ENCODE measurements around the gene LDLRAD4.
"Not testable (repeated sequence)": the region's sequence is repeated elsewhere in the genome, so short reads cannot be mapped to it uniquely, and the experiment has no call there.

LDLRAD4 gene

DNA sequence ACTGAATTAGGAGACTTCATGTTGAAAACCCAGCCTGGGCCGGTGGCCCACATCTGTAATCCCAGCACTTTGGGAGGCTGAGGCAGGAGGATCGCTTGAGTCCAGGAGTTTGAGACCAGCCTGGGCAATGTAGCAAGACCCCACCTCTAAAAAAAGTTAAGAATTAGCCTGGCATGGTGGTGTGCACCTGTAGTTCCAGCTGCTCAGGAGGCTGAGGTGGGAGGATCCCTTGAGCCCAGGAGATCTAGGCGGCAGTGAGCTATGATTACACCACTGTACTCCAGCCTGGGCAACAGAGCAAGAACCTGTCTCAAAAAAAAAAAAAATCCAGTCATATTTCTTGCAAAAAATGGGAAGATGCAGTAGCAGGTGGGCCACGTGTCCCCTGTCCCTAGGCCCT, 257.8 kb downstream of the LDLRAD4 start:
- DNase-seq (ENCODE audit: extremely low read depth in 1 of 2, low read depth in 1 of 2) = not testable (repeated sequence)

DNA sequence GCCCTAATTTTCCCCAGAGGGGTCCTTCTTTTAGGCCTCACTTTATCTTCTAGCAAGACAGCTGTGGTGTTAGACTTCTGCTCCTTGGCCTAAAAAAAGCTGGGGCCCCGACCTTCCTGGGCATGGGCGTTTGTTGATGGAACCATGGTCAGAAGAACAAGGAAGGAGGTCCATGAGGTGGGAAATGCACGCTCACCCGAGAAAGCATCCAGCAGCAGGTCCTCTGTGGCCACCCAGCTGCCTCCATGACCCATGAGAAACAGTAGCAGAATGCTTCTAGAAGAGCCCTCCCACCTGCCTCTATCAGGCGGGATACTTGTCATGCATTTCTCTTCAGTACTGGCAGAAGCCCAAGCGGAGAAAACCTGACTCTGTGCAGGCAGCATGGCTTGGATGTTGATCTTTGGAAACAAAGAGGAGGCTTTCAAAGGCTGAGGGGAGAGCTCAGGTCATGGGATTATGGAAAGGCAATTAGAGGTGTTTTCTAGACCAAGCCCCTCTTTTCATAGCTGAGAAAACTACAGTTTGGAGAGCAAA, 258.7 kb downstream of the LDLRAD4 start:
- no peak for DNase-seq (ENCODE audit: extremely low read depth in 1 of 2, low read depth in 1 of 2)

DNA sequence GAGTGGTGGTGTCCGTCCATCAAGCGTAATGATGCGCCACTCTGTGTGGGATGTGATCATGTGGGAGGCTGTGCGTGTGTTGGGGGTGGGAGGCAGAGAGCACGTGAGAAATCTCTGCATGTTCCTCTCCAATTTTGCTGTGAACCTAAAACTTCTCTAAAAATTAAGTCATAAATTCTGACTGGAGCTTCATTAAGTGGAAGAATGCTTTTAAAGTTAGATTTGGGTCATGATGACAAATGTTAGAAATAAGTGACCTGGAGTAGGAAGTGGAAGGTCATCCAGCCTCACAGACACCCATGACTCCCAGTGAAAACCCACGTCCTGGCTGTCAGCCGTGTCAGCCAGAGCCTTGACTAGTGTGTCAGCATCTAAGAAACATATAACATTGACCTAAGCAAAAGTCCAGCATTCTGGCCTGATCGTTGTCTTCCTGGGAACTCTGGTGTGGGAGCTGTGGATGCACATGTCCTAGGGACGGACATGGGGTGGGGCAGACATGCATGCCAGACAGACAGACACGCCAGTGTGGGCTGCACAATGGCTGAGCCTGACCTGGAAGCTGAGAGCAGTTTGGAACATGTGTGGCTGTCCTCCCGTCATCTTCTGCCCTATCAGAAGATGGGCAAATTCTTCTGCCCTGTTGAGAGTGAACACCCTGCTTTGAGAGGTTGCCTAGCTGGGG, 262.2 kb downstream of the LDLRAD4 start:
- DNase-seq (ENCODE audit: extremely low read depth in 1 of 2, low read depth in 1 of 2) = no peak

DNA sequence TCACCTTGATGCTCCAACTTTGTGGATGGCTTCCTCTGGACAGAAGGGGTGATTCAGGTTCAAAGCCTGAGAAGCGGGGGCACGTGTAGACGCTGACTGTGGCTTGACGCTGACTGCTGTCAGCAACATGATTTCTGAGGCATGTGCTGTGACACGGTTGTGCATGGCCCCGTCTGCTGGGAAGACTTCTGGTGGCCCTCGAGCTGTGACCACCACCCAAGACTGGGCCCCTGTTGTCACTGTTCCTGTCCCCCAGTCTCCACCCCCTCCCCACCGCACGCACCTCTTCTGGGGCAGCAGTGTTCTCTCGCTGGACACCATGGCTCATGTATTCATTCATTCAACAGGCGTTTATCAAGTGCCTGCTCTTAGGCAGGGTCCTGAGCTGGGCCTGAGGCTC, 262.8 kb downstream of the LDLRAD4 start:
- no peak for DNase-seq (ENCODE audit: extremely low read depth in 1 of 2, low read depth in 1 of 2)

DNA sequence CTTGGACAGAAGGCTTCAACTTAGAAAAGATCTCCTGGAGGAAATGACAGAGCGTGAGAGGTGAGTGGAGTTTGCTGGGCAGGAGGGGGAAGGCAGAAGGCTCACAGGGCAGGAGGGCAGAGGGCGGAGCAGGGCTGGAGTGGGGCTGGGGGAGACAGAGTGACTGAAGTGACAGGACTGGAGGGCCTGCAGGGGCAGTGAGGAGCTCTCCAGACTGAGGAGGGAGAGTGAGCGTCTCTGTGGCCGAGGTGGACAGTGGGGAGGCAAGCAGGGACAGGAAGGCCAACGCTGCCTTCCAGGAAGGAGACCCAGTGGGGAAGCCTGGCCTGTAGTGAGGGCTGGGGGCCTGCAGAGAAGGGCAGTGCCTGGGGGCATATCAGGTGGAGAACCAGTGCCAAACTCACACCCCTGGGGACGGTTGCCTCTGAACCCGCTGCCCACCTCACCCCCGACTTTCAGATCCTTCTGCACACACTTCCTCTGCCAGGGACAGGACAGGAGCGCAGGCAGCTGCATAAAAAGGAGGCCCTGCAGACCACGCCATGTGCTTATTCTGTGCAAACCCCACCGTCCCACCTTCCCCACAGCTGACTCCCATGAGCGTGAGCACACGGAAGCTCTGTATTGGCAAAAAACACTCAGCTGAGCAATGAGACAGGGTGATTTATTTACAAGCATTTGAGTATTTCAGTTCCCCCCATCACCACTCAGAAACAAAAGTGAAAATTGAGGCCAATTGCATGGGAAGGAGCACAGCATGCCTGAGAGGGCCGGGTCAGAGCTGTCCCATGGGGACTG, 263.5 kb downstream of the LDLRAD4 start:
- no peak for DNase-seq (ENCODE audit: extremely low read depth in 1 of 2, low read depth in 1 of 2)

DNA sequence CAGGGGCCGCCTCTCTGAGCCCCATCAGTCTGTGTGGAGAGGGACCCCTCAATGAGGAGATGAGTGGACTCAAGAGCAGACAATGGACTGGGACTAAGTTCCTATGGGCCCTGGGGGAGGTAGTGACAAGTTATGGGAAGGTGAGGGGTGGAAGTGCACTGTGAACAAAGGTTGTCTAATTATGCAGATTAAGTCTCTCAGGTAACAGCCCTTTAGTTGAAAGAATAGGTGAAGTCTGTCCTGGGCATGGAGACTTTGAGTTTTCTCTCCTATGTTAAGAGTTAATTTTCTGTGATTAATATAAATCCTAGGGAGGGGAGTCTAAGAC, 264.0 kb downstream of the LDLRAD4 start:
- DNase-seq (ENCODE audit: extremely low read depth in 1 of 2, low read depth in 1 of 2) = no peak

DNA sequence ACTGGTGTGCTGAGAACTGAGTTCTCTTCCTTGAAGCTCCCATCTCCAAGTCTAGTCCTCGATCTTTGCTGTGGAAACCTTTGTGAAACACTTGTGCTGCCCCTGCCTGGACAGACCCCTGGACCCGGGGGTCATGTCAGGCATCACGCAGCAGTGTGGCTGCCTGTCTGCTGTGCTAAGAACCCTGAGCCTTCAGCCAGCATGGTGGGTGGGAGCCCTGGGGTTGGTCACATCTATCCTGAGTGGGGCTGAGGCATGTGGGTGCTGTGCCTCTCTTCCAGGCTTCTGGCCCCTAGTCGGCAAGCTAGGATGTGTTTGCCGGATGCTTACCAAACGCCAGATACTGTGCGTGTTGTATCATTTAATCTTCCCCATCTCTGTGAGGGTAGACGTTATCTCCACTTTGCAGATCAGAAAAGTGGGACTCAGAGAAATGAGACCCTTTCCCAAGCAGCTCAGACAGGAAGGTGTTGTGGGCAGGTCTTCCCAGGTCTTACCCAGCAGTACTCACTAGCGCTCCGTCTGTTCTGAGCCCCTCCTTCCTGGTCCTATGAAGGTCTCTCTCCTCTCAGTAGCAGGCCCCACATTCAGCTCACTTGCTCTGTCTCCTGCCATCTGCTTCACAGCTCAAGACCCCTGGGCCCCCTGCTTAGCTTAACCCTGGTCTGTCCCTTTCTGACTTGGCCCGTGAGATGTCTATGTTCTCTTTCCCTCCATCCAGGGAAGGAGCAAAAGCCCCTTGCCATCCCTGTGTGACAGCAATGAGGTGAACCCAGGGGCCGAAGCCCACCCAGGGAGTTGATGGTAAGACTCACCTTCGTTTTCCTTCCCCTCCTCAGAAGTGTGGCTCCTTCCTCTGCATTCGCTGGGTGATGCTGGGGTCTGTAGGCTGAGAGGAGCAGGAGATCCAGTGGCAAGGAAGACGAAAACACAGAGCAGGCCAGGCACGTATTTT, 265.0 kb downstream of the LDLRAD4 start:
- DNase-seq (ENCODE audit: extremely low read depth in 1 of 2, low read depth in 1 of 2) = no peak

DNA sequence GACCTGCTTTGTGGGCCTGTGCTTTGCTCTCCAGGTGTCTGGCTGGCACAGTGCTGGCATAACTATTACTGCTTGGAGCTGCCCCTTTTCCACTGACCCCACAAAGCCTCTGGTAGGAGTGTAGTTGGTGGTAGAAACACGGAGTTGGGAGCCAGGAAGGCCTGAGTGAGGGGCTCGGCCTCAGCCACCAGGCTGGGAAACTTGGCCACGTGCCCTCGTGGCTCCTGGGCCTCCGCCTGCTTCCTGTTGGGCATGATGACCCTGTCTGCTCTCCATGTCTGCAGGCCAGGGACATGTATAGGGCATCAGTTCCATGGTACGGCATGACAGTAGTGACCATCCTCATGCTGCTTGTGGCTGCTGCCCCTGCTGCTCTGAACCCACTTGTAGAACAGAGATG, 266.6 kb downstream of the LDLRAD4 start:
- DNase-seq (ENCODE audit: extremely low read depth in 1 of 2, low read depth in 1 of 2) = no peak

DNA sequence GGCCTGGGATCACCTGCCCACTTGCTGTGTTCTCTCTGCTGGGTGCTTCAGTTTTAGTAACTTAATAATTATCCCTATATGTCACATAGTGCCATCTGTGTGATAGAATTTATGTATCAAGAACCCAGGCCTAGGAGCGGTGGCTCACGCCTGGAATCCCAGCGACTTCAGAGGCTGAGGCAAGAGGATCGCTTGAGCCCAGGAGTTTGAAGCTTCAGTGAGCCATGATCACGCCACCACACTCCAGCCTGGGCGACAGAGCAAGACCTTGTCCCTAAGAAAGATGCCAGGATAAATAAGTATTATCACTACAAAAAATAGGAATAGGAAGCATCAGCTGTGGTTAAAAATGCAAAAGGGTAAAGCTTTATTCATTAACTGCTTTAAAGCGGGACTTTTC, 267.0 kb downstream of the LDLRAD4 start:
- no peak for DNase-seq (ENCODE audit: extremely low read depth in 1 of 2, low read depth in 1 of 2)

DNA sequence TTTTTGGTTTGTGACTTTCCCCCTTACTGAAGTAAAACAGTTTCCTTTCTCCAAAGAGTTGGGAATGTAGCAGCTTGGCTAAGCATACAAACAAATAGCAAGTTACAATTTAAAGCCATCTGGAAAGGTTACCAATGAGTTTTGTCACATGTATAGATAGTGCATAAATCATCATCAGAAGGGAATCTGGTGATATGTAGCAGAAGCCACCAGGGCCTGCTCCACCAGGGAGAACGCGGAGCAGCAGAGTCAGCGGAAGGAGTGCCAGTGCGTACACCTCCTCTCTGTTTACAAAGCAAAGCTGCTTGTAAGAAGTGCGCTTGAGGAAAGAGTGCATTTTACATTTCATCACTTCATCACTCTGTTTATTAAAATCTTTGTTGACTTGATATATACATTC, 267.7 kb downstream of the LDLRAD4 start:
- DNase-seq (ENCODE audit: extremely low read depth in 1 of 2, low read depth in 1 of 2) = no peak

DNA sequence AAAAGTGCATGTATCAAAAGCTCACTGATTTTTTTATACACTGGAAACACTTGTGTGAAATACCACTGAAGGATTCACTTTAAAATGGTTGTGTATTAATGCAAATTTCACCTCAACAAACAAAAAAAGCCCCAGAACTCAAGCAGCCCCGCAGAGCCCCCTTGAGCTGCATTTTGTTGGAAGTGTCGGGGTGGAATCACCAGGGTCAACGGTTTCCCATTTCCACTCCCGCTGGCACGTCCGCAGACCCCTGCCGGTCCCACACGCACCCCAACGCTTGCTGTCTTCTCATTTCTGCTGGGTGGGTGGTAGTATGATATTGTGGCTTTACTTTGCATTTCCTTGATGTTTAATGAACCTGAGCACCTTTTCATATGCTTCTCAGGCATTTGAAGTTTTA, 268.1 kb downstream of the LDLRAD4 start:
- DNase-seq (ENCODE audit: extremely low read depth in 1 of 2, low read depth in 1 of 2) = no peak

DNA sequence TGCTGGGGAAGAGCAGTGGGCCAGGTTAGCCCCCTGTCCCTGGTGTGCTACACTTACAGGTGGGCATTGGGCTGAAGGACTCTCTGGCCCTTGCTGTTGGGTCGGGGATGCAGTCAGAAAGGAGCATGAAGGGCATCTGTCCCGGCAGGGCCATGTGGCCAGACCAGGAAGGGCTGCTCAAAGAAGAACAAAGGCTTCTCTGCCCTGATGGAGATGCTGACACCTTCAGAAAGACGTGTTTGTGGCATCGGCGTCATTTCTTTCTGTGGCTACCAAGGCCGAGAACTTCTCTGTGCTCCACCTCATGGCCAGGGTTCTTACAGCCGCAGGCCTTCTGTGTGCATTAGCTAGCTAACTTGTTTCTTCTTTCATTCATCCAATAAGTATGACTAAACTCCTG, 268.7 kb downstream of the LDLRAD4 start:
- DNase-seq (ENCODE audit: extremely low read depth in 1 of 2, low read depth in 1 of 2) = no peak

DNA sequence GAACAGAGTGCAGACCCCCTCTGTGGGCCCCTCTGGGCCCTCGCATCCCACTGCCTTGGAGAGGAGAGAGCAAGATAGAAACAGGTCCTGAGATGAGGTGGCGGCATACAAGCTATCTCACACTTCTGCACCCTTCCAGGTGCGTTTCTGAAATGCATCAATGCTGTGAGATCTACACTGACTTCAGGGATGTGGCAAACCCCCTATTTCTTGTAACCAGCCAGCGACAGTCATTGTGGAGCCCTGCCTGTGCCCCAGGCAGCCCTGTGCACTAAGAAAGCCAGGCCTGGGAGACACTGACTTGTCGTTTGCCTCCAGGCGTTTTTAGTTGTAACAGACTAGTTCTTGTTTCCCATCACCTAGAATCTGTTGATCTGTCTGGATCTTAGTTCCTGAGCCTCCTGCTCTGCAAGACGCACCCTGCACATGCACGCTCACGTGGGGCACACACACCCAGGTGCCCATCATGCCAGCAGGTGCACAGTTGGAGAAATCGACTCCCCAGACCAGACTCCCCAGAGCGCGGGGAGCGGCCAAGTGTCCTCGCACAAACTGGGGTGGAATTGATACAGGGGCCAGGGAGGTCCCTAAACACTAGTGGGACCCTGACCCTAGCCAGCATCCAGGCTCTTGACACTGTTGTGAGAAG, 269.8 kb downstream of the LDLRAD4 start:
- DNase-seq (ENCODE audit: extremely low read depth in 1 of 2, low read depth in 1 of 2) = no peak

DNA sequence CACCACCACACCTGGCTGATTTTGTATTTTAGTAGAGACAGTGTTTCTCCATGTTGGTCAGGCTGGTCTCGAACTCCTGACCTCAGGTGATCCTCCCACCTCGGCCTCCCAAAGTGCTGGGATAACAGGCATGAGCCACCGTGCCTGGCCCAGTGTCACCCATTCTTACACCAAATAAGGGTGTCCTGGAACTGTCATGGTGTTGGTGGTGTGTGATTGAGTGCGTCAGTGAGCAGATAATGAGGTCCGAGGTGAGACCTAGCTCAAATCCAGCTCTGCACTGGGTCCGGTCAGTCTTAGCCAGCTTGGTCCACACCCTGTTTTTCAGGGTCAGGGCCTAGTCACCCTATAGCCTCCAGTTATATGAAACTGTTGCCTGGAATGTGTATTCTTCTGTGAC, 270.7 kb downstream of the LDLRAD4 start:
- DNase-seq (ENCODE audit: extremely low read depth in 1 of 2, low read depth in 1 of 2) = not testable (repeated sequence)

DNA sequence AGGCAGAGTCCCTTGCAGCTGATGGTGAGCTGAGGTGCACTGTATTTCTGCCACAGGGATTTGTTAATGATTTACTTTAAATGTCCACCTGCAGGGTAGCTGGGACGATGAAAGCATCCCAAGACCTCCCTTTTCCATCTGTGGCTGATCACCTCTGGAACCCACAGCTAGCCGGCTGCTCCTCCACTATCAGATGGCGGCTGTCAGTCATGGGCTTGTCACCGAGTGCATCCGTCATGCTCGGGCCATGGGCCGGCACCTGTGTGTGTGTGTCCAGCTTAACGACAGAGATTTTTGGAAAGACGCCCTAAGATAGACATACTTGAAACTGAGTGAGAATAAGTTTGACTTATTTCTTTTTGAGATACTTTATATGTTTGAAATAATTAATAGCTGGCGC, 272.6 kb downstream of the LDLRAD4 start:
- DNase-seq (ENCODE audit: extremely low read depth in 1 of 2, low read depth in 1 of 2) = no peak

DNA sequence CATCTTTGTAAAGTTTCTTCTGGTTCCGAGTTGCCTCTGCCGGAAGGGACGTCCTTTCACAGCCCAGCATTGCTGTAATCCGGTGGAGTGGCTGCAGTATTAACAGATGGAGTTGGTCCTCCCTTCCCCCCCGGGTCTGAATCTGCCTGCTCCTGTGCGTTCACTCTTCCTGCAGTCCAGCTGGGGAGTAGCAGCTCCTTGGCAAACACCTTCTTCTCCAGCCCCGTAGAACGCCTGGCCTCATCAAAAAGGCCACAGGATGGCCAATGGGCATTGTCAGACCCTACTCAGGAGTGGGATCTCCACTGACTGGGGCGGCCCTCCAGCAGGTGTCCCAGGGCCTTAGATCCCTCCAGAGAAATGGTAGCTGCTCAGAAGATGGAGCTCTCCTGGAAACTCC, 273.8 kb downstream of the LDLRAD4 start:
- DNase-seq (ENCODE audit: extremely low read depth in 1 of 2, low read depth in 1 of 2) = no peak

DNA sequence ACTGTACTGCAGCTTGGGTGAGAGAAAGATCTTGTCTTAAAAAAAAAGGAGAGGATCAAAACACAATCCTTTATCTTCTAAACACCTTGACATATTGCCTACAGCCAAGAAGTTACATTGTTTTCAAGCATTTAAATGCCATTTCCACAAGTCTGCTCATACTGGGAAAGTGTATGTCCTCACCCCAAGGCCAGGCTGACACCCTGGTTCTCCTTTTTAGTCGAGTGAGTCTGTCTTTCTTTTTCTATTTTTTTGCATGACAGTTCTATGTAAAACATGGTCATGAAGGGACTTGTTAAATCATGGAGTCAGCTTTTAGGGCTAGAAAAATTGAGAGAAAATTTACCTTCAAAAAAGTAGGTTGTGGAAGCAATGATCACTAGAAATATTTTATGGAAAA, 274.5 kb downstream of the LDLRAD4 start:
- DNase-seq (ENCODE audit: extremely low read depth in 1 of 2, low read depth in 1 of 2) = no peak

DNA sequence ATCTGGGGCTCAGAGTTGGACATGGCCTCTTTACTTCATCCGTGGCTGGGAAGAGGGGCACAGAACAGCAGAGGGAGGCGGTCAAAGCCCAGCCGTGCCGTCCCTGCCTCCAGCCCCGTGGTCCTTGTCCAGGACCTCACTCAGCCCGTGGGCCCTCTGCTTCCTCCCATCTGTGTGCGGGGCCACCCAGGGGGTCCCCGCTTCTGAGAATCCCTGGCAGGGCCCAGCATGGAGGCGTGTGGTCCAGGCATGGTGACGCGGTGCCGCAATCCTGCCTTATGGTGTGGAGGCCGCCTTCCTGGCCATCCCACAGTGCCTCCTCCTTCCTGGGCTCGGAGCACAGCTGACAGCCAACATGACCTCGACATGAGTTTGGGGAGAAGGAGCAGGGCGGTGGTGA, 275.2 kb downstream of the LDLRAD4 start:
- no peak for DNase-seq (ENCODE audit: extremely low read depth in 1 of 2, low read depth in 1 of 2)

DNA sequence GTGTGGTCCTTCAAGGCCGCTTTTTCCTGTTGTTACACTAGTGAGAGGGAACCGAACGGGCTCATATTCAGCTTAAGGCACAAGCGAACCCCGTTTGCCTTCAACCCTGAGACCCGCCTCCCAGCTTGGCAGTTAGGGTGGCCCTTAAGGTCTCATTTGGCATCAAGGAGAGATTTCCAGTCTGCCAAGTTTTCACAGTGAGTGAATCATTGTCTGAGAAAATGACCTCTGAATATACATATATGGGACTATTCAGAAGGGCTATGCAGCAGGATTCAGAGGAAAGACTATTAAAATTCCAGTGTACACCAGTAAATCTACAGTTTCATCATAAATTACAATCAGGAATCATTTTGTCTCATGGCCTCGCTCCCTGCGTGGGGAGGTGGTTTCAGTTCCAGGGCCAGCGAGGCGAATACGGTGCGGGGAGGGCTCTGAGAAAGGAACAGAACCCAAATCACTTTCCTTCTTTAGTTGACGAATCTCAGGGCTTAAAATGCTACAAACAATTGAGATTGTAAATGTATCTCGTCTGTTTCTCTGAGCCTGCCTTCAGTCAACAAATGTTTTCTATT, 276.4 kb downstream of the LDLRAD4 start:
- no peak for DNase-seq (ENCODE audit: extremely low read depth in 1 of 2, low read depth in 1 of 2)

DNA sequence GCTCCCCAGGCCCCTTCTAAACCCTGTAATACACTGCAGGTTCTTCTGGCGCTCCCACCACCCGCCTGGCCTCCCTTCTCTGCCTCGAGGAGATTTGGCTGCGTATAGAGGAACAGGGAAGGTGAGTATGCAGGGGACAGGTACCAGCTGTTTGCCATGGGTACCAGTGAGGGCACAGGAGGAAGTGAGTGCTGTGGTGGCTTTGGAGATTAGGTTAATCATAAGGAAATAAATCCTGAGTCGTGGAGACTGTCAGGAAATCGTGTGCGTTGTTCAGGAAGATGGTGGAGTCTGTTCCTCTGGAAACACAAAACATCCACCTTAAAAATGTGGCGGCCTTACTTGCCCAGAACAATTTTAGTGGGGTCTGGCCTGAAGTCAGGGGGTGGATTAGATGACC, 277.4 kb downstream of the LDLRAD4 start:
- DNase-seq (ENCODE audit: extremely low read depth in 1 of 2, low read depth in 1 of 2) = no peak
